OCI-LY7 (cell line): ENCODE data around the gene GNB4. TPM values are rescaled to one million over a fixed set of nuclear protein-coding genes. Genes with fewer than 3 reads are reported as not detected.

ENCODE experiments used
- BruUV-seq: library from RNA; stranded (reverse); fragments of 400-500 nt; replicated peaks from 2 replicates; lab custom pipeline; 2021; lab: Mats Ljungman, UMichigan
- CTCF ChIA-PET: fragments of 300-600 bp; sonication (Branson Sonifier 250); formaldehyde crosslinking; loops from one replicate; lab custom pipeline; 2022; ENCODE audit warnings: antibody characterized with exemption; ENCODE audit not compliant: unreplicated experiment; lab: Charles Lee
- POLR2A ChIA-PET: fragments of 300-600 bp; sonication (Branson Sonifier 250); formaldehyde crosslinking; loops from one replicate; lab custom pipeline; 2022; ENCODE audit warnings: antibody characterized with exemption; lab: Charles Lee
- DNase-seq: peaks from one replicate; pipeline ENCODE4 v3.0.0-alpha.2; 2015; ENCODE audit warnings: low spot score
- H2AFZ ChIP-seq: fragments of 200-600 bp; sonication (generic), shearing (Covaris generic); 2 replicates; pipeline ENCODE4 v1.6.1; 2014; ENCODE audit warnings: mild to moderate bottlenecking, antibody characterized with exemption, low read length, moderate library complexity
- H3K27ac ChIP-seq: fragments of 200-600 bp; sonication (generic); 2 replicates; pipeline ENCODE4 v1.5.1; 2014; ENCODE audit warnings: mixed run types, low read depth, mild to moderate bottlenecking, moderate library complexity, low read length, inconsistent platforms; ENCODE audit not compliant: poor library complexity, severe bottlenecking
- H3K36me3 ChIP-seq: fragments of 200-600 bp; sonication (generic); 2 replicates; pipeline ENCODE4 v1.6.1; 2014; ENCODE audit warnings: mild to moderate bottlenecking, antibody characterized with exemption, low read length, moderate library complexity, mixed read lengths; ENCODE audit not compliant: insufficient read depth
- H3K4me1 ChIP-seq: fragments of 200-600 bp; sonication (generic); 2 replicates; pipeline ENCODE4 v1.5.1; 2014; ENCODE audit warnings: mild to moderate bottlenecking, low read length; ENCODE audit not compliant: insufficient read depth, poor library complexity, severe bottlenecking
- H3K4me2 ChIP-seq: fragments of 200-600 bp; sonication (generic); 2 replicates; pipeline ENCODE4 v1.6.1; 2014; ENCODE audit warnings: mild to moderate bottlenecking, low read length
- H3K4me3 ChIP-seq: fragments of 200-600 bp; sonication (generic); 2 replicates; pipeline ENCODE4 v1.5.1; 2014; ENCODE audit warnings: mild to moderate bottlenecking, low read depth, low read length; ENCODE audit not compliant: poor library complexity, severe bottlenecking
- H3K79me2 ChIP-seq: fragments of 200-600 bp; sonication (generic); 2 replicates; pipeline ENCODE4 v1.6.1; 2016; ENCODE audit warnings: low read depth, mild to moderate bottlenecking, low read length, moderate library complexity, mixed read lengths; ENCODE audit not compliant: insufficient read depth
- H3K9me2 ChIP-seq: fragments of 200-600 bp; sonication (generic); 2 replicates; pipeline ENCODE4 v1.6.1; 2016; ENCODE audit warnings: mild to moderate bottlenecking, low read length, mixed read lengths; ENCODE audit not compliant: insufficient read depth
- H3K9me3 ChIP-seq: fragments of 200-600 bp; sonication (generic); 2 replicates; pipeline ENCODE4 v1.6.1; 2014; ENCODE audit warnings: mild to moderate bottlenecking, mixed run types, low read length, mixed read lengths
- H4K20me1 ChIP-seq: fragments of 200-600 bp; sonication (generic); 2 replicates; pipeline ENCODE4 v1.6.1; 2014; ENCODE audit warnings: mild to moderate bottlenecking, antibody characterized with exemption, low read length, moderate library complexity, mixed read lengths; ENCODE audit not compliant: insufficient read depth
- CTCF ChIP-seq: fragments of 200-600 bp; sonication (generic); conservative IDR thresholded peaks from 2 replicates; pipeline ENCODE4 v1.5.1; 2014; ENCODE audit warnings: mild to moderate bottlenecking, antibody characterized with exemption, low read length, moderate library complexity, mixed read lengths
- EZH2phosphoT487 ChIP-seq: fragments of 200-600 bp; sonication (generic); IDR thresholded peaks from 2 replicates; pipeline ENCODE4 v1.6.1; 2018; ENCODE audit warnings: low read depth, borderline replicate concordance, mild to moderate bottlenecking, mixed run types, antibody characterized with exemption, low read length, moderate library complexity, mixed read lengths
- intact Hi-C: fragments of 100-400 bp; cut with micrococcal nuclease; formaldehyde crosslinking; loops from one replicate; pipeline ENCODE4 v1.10.0; 2022; ENCODE audit not compliant: unreplicated experiment
- small RNA-seq: library from RNA; depleted of rRNA; stranded (forward); fragments of <200 nt; gene quantifications from one replicate; pipeline ENCODE3, GENCODE V24; 2014
- total RNA-seq, 2 experiments: library from RNA; depleted of rRNA in 1 of 2; stranded (reverse); fragments of >200 nt in 1 of 2; shearing (Covaris generic) in 1 of 2; gene quantifications; 2 replicates each; pipeline ENCODE4 v1.2.3, GENCODE V29; 2014 to 2022

The GNB4 gene
- total RNA-seq, 2 experiments from 2014 or later: 3.7 to 9.5 TPM

- Histone ChIP-seq H4K20me1 (0 out of 2 replicates have a peak, but pooled peaks cover 6% of the 10 kb centered on the region), H3K27ac (peak overlapping the region; percentile 67), H3K4me1 (peaks cover 26% of the 10 kb centered on the region), H3K79me2 (peaks cover 29% of the 10 kb centered on the region), H3K4me3 (peak overlapping the region; percentile 76), H3K9me2 (no peaks in the 10 kb centered on the region), H3K9me3 (no peaks in the 10 kb centered on the region), H3K36me3 (peaks cover 39% of the 10 kb centered on the region), H3K4me2 (peak overlapping the region; percentile 89), H2AFZ (peak overlapping the region; percentile 67)
- intact Hi-C loops: loop anchor here (1.0 to 5.0 kb wide), 3 partner anchors 89 to 304 kb away; partner anchors contain the start of genes ACTL6A and USP13
- peak; percentile 68 for DNase-seq
- TSS peak; percentile 75 for BruUV-seq
- TF ChIP-seq CTCF (no peak), EZH2phosphoT487 (no peak)
- ChIA-PET CTCF (no interaction called here), POLR2A (interaction anchor here (0.7 to 4.4 kb wide), 7 partner anchors 9 to 228 kb away, joined by 3 to 27 read pairs (median 3); partner anchors contain the start of gene ZNF639)
These were observed 102.8 kb downstream of the GNB4 start for GRCh38 chr3:179348325-179349013.

GRCh38 chr3:179347345-179348194, 103.7 kb downstream of the GNB4 start, which contains the start of gene MFN1:
Gene MFN1, plus strand, starts transcription at chr3:179347709. Its CDS starts 1,143 bp downstream, at chr3:179348852.
- TF ChIP-seq CTCF: no peak
- TF ChIP-seq EZH2phosphoT487: no peak
- H3K4me3 ChIP-seq: peak within 1 kb of the TSS; percentile 76
- H3K36me3 ChIP-seq: peaks cover 36% of the 10 kb centered on the region
- peak within 1 kb of the TSS; percentile 67 for H3K27ac ChIP-seq
- peaks cover 26% of the 10 kb centered on the region for H3K4me1 ChIP-seq
- H3K9me2 ChIP-seq: no peaks in the 10 kb centered on the region
- CTCF ChIA-PET: interaction anchor here (0.6 kb wide), 1 partner anchor 1937 kb away, joined by 3 read pairs; no protein-coding TSS in a partner anchor
- intact Hi-C loops: loop anchor here (1.0 to 5.0 kb wide), 5 partner anchors 23 to 305 kb away; partner anchors contain the start of genes ACTL6A, MRPL47, NDUFB5 and USP13
- 0 out of 2 replicates have a peak, but pooled peaks cover 6% of the 10 kb centered on the region for H4K20me1 ChIP-seq
- POLR2A ChIA-PET: interaction anchor here (0.7 to 4.4 kb wide), 6 partner anchors 20 to 1255 kb away, joined by 3 to 27 read pairs (median 5); partner anchors contain the start of gene ZNF639
- peak within 1 kb of the TSS; percentile 89 for H3K4me2 ChIP-seq
- DNase-seq: peak; percentile 93
- H3K9me3 ChIP-seq: no peaks in the 10 kb centered on the region
- H3K79me2 ChIP-seq: peaks cover 29% of the 10 kb centered on the region
- BruUV-seq: no TSS peak
- H2AFZ ChIP-seq: peak within 1 kb of the TSS; percentile 67

Small RNAs within 50 kb of the gene (small RNA-seq; reads per million reads assigned to genes)
- not detected for gene AC007620.1

Other genes with a start within 250 kb of the GNB4 start
- gene KCNMB3, start 200.4 kb downstream of the GNB4 start, total RNA-seq (2014; rRNA removed; shearing (Covaris generic)): 0.18 and 0.60 TPM in 2 replicates
- not detected in 2 replicates for gene KCNMB3, start 200.4 kb downstream of the GNB4 start, total RNA-seq (2022)
- 44.3 and 61.3 TPM in 2 replicates for gene ZNF639, start 128.4 kb downstream of the GNB4 start, total RNA-seq (2014; rRNA removed; shearing (Covaris generic))
- 59.3 and 63.5 TPM in 2 replicates for gene ZNF639, start 128.4 kb downstream of the GNB4 start, total RNA-seq (2022)
- 23.0 and 31.7 TPM in 2 replicates for gene MFN1, start 103.8 kb downstream of the GNB4 start, total RNA-seq (2014; rRNA removed; shearing (Covaris generic))
- gene MFN1, start 103.8 kb downstream of the GNB4 start, total RNA-seq (2022): 41.8 and 45.1 TPM in 2 replicates
- 92.9 and 127 TPM in 2 replicates for gene ACTL6A, start 111.5 kb upstream of the GNB4 start, total RNA-seq (2014; rRNA removed; shearing (Covaris generic))
- gene ACTL6A, start 111.5 kb upstream of the GNB4 start, total RNA-seq (2022): 125 and 126 TPM in 2 replicates
- gene MRPL47, start 153.2 kb upstream of the GNB4 start, total RNA-seq (2014; rRNA removed; shearing (Covaris generic)): 25.9 and 50.4 TPM in 2 replicates
- 42.5 and 47.2 TPM in 2 replicates for gene MRPL47, start 153.2 kb upstream of the GNB4 start, total RNA-seq (2022)
- gene NDUFB5, start 153.3 kb upstream of the GNB4 start, total RNA-seq (2014; rRNA removed; shearing (Covaris generic)): 81.5 and 84.1 TPM in 2 replicates
- gene NDUFB5, start 153.3 kb upstream of the GNB4 start, total RNA-seq (2022): 110 and 112 TPM in 2 replicates
- 23.7 and 25.8 TPM in 2 replicates for gene USP13, start 201.6 kb upstream of the GNB4 start, total RNA-seq (2014; rRNA removed; shearing (Covaris generic))
- gene USP13, start 201.6 kb upstream of the GNB4 start, total RNA-seq (2022): 49.7 and 55.2 TPM in 2 replicates